H9 (cell line): ENCODE measurements around the gene ASMT. TPM values are rescaled to one million over a fixed set of nuclear protein-coding genes. Genes with fewer than 3 reads are reported as not detected.
"Not testable (repeated sequence)": the region's sequence is repeated elsewhere in the genome, so short reads cannot be mapped to it uniquely, and the experiment has no call there.

Source experiments
- DNase-seq: peaks from one replicate; pipeline ENCODE4 v3.0.0-alpha.2; 2017
- H2AFZ ChIP-seq: one replicate; pipeline ENCODE4 v1.6.1; 2013; ENCODE audit warnings: mild to moderate bottlenecking, low read length, control low read depth, moderate library complexity
- H2AK5ac ChIP-seq: 2 replicates; pipeline ENCODE4 v1.6.1; 2013; ENCODE audit warnings: low read length, control low read depth, mixed read lengths; ENCODE audit not compliant: insufficient read length
- H2BK120ac ChIP-seq: one replicate; pipeline ENCODE4 v1.6.1; 2013; ENCODE audit warnings: low read depth, mild to moderate bottlenecking, low read length, control low read depth, inconsistent platforms; ENCODE audit not compliant: poor library complexity, severe bottlenecking
- H2BK12ac ChIP-seq: 2 replicates; pipeline ENCODE4 v1.6.1; 2013; ENCODE audit warnings: low read length, control low read depth, mixed read lengths, low read depth; ENCODE audit not compliant: insufficient read length
- H2BK15ac ChIP-seq: 2 replicates; pipeline ENCODE4 v1.6.1; 2013; ENCODE audit warnings: low read depth, low read length, control low read depth
- H2BK20ac ChIP-seq: one replicate; pipeline ENCODE4 v1.6.1; 2013; ENCODE audit warnings: low read depth, mild to moderate bottlenecking, low read length, control low read depth, inconsistent platforms; ENCODE audit not compliant: poor library complexity, severe bottlenecking
- H2BK5ac ChIP-seq: 2 replicates; pipeline ENCODE4 v1.6.1; 2013; ENCODE audit warnings: low read length, control low read depth, mixed read lengths; ENCODE audit not compliant: insufficient read length
- H3K14ac ChIP-seq: 2 replicates; pipeline ENCODE4 v1.6.1; 2013; ENCODE audit warnings: low read length, control low read depth; ENCODE audit not compliant: insufficient read depth
- H3K18ac ChIP-seq: 2 replicates; pipeline ENCODE4 v1.6.1; 2013; ENCODE audit warnings: low read depth, mild to moderate bottlenecking, mixed read lengths, low read length, control low read depth; ENCODE audit not compliant: insufficient read length
- H3K23ac ChIP-seq: 2 replicates; pipeline ENCODE4 v1.6.1; 2013; ENCODE audit warnings: low read length, control low read depth, mixed read lengths, low read depth; ENCODE audit not compliant: insufficient read length
- H3K23me2 ChIP-seq: 2 replicates; pipeline ENCODE4 v1.6.1; 2013; ENCODE audit warnings: low read depth, mild to moderate bottlenecking, mixed read lengths, low read length, control low read depth; ENCODE audit not compliant: insufficient read length, poor library complexity, severe bottlenecking
- H3K27ac ChIP-seq: 2 replicates; pipeline ENCODE4 v1.5.1; 2013; ENCODE audit warnings: low read length, control low read depth, mixed read lengths, low read depth; ENCODE audit not compliant: insufficient read length
- H3K27me3 ChIP-seq: 2 replicates; pipeline ENCODE4 v1.6.1; 2013; ENCODE audit warnings: low read length, control low read depth, inconsistent platforms; ENCODE audit not compliant: insufficient read depth
- H3K4ac ChIP-seq: 2 replicates; pipeline ENCODE4 v1.6.1; 2013; ENCODE audit warnings: low read depth, mild to moderate bottlenecking, control low read depth, inconsistent platforms, low read length, moderate library complexity
- H3K4me1 ChIP-seq: 2 replicates; pipeline ENCODE4 v1.6.1; 2013; ENCODE audit warnings: low read length, control low read depth, inconsistent platforms; ENCODE audit not compliant: insufficient read depth
- H3K4me2 ChIP-seq: 2 replicates; pipeline ENCODE4 v1.6.1; 2013; ENCODE audit warnings: low read length, control low read depth, mixed read lengths; ENCODE audit not compliant: insufficient read length, insufficient read depth
- H3K56ac ChIP-seq: 2 replicates; pipeline ENCODE4 v1.6.1; 2013; ENCODE audit warnings: low read depth, mild to moderate bottlenecking, mixed read lengths, low read length, control low read depth; ENCODE audit not compliant: insufficient read length
- H3K79me1 ChIP-seq: 2 replicates; pipeline ENCODE4 v1.6.1; 2013; ENCODE audit warnings: low read depth, mild to moderate bottlenecking, moderate library complexity, low read length, control low read depth, inconsistent platforms; ENCODE audit not compliant: insufficient read depth, poor library complexity, severe bottlenecking
- H3K79me2 ChIP-seq: 2 replicates; pipeline ENCODE4 v1.6.1; 2013; ENCODE audit warnings: low read length, control low read depth, inconsistent platforms; ENCODE audit not compliant: insufficient read depth
- H3K9ac ChIP-seq: 2 replicates; pipeline ENCODE4 v1.6.1; 2013; ENCODE audit warnings: low read length, control low read depth, mixed read lengths; ENCODE audit not compliant: insufficient read length; ENCODE audit errors: extremely low read depth
- H3K9me3 ChIP-seq: one replicate; pipeline ENCODE4 v1.6.1; 2013; ENCODE audit warnings: low read depth, low read length, inconsistent platforms; ENCODE audit not compliant: control insufficient read depth
- H3T11ph ChIP-seq: one replicate; pipeline ENCODE4 v1.6.1; 2013; ENCODE audit warnings: mild to moderate bottlenecking, low read length, control low read depth, inconsistent platforms
- H4K20me1 ChIP-seq: one replicate; pipeline ENCODE4 v1.6.1; 2013; ENCODE audit not compliant: control insufficient read depth, insufficient read length, insufficient read depth
- H4K5ac ChIP-seq: 2 replicates; pipeline ENCODE4 v1.6.1; 2013; ENCODE audit warnings: low read depth, mild to moderate bottlenecking, mixed read lengths, low read length, control low read depth; ENCODE audit not compliant: insufficient read length
- H4K8ac ChIP-seq: replicated peaks from 2 replicates; pipeline ENCODE4 v1.6.1; 2013; ENCODE audit warnings: low read length, control low read depth, mixed read lengths, low read depth; ENCODE audit not compliant: insufficient read length
- H4K91ac ChIP-seq: 2 replicates; pipeline ENCODE4 v1.6.1; 2013; ENCODE audit warnings: low read depth, mild to moderate bottlenecking, moderate library complexity, mixed read lengths, low read length, control low read depth; ENCODE audit not compliant: insufficient read length
- H3K27ac Mint-ChIP-seq, 3 experiments: 2 replicates in 2 of 3; 3 replicates in 1 of 3; pipeline ENCODE4 v1.8.0; 2020 to 2021; ENCODE audit warnings: mixed read lengths in 3 of 3, mild to moderate bottlenecking in 1 of 3, moderate library complexity in 1 of 3
- H3K27me3 Mint-ChIP-seq: 2 replicates; pipeline ENCODE4 v1.8.0; 2021; ENCODE audit warnings: low read depth, mild to moderate bottlenecking, moderate library complexity, mixed read lengths
- H3K36me3 Mint-ChIP-seq, 3 experiments: 2 replicates in 2 of 3; 3 replicates in 1 of 3; pipeline ENCODE4 v1.8.0; 2020 to 2021; ENCODE audit warnings: low read depth in 3 of 3, mixed read lengths in 3 of 3; ENCODE audit not compliant: insufficient read depth in 1 of 3
- H3K4me1 Mint-ChIP-seq, 2 experiments: 2 replicates each; pipeline ENCODE4 v1.8.0; 2020; ENCODE audit warnings: mixed read lengths in 2 of 2
- H3K4me3 Mint-ChIP-seq, 2 experiments: 2 replicates in 1 of 2; 3 replicates in 1 of 2; pipeline ENCODE4 v1.8.0; 2020 to 2021; ENCODE audit warnings: mild to moderate bottlenecking in 2 of 2, mixed read lengths in 2 of 2, moderate library complexity in 1 of 2
- H3K9me3 Mint-ChIP-seq, 2 experiments: 2 replicates in 1 of 2; 3 replicates in 1 of 2; pipeline ENCODE4 v1.8.0; 2020; ENCODE audit warnings: mild to moderate bottlenecking in 2 of 2, mixed read lengths in 2 of 2, moderate library complexity in 1 of 2
- CTCF ChIP-seq: fragments of 200-600 bp; sonication (generic); conservative IDR thresholded peaks from 3 replicates; pipeline ENCODE4 v1.8.0; 2021; ENCODE audit warnings: antibody characterized with exemption, mild to moderate bottlenecking
- total RNA-seq: library from RNA; stranded (reverse); gene quantifications from 2 replicates; pipeline ENCODE4 v1.2.1, GENCODE V29; 2021

Gene ASMT
- total RNA-seq, 1 experiment from 2014 or later: 1.4 TPM

- peaks cover 6% of the 10 kb centered on the region; the same call in 1 of the 2 replicates for H3K4me1 ChIP-seq
- Mint-ChIP-seq H3K27me3 (peaks cover 5% of the 10 kb centered on the region), H3K4me3 (no peak overlapping the region), H3K36me3 (peaks cover 0 to 9% (median 3%) of the 10 kb centered on the region in 3 experiments; a peak in 1 of 7 replicates), H3K4me1 (peaks cover 21 to 26% of the 10 kb centered on the region in 2 experiments), H3K9me3 (peaks cover 2 to 8% of the 10 kb centered on the region in 2 experiments; a peak in 4 of 5 replicates), H3K27ac (peak overlapping the region in 1 of 3 experiments; percentile 29; a peak in 3 of 7 replicates)
- no peaks in the 10 kb centered on the region for H3K23me2 ChIP-seq
- H4K8ac ChIP-seq: no peak overlapping the region
- H3K56ac ChIP-seq: no peak overlapping the region
- DNase-seq: no peak
- no peak overlapping the region for H2BK5ac ChIP-seq
- H2BK20ac ChIP-seq: no peak overlapping the region
- H3K79me2 ChIP-seq: no peaks in the 10 kb centered on the region
- H2AFZ ChIP-seq: no peak overlapping the region
- no peaks in the 10 kb centered on the region for H3K9me3 ChIP-seq
- no peak overlapping the region for H3K4me2 ChIP-seq
- no peak overlapping the region for H3K18ac ChIP-seq
- no peak overlapping the region for H3T11ph ChIP-seq
- no peak overlapping the region for H2BK120ac ChIP-seq
- H3K4ac ChIP-seq: no peak overlapping the region
- H3K27ac ChIP-seq: no peak overlapping the region
- no peak overlapping the region for H2BK12ac ChIP-seq
- no peak overlapping the region for H4K91ac ChIP-seq
- no peaks in the 10 kb centered on the region for H4K20me1 ChIP-seq
- H2BK15ac ChIP-seq: no peak overlapping the region
- H3K27me3 ChIP-seq: no peaks in the 10 kb centered on the region
- no peak overlapping the region for H3K14ac ChIP-seq
- H3K9ac ChIP-seq: no peak overlapping the region
- no peak overlapping the region for H3K23ac ChIP-seq
- no peak overlapping the region for H2AK5ac ChIP-seq
- no peaks in the 10 kb centered on the region for H3K79me1 ChIP-seq
- no peak overlapping the region for H4K5ac ChIP-seq
- no peak for TF ChIP-seq CTCF
Measured at GRCh38 chrX:1681439-1681838, 66.6 kb downstream of the ASMT start.

- not testable (repeated sequence) for H3K4me3 Mint-ChIP-seq, H2BK20ac ChIP-seq, H4K91ac ChIP-seq, H3K27ac ChIP-seq, H3K23ac ChIP-seq, H3K79me2 ChIP-seq, H4K8ac ChIP-seq, H2AFZ ChIP-seq, H3K23me2 ChIP-seq, DNase-seq, H3K18ac ChIP-seq, H3K9me3 ChIP-seq, H3K56ac ChIP-seq, H3T11ph ChIP-seq, H3K79me1 ChIP-seq, H3K36me3 Mint-ChIP-seq, H4K5ac ChIP-seq, H2BK15ac ChIP-seq, H3K4me2 ChIP-seq, H4K20me1 ChIP-seq, H2BK12ac ChIP-seq, H3K14ac ChIP-seq, H3K4ac ChIP-seq, H3K9me3 Mint-ChIP-seq, H3K27me3 ChIP-seq, H2AK5ac ChIP-seq, H3K4me1 ChIP-seq, H3K9ac ChIP-seq, H2BK120ac ChIP-seq, H2BK5ac ChIP-seq, H3K27me3 Mint-ChIP-seq
- Mint-ChIP-seq H3K4me1 (peaks cover 21 to 26% of the 10 kb centered on the region in 2 experiments), H3K27ac (peak overlapping the region in 1 of 3 experiments; percentile 29; a peak in 3 of 7 replicates)
Measured at GRCh38 chrX:1681856-1682255, 67.0 kb downstream of the ASMT start.
